Naive thymus-derived CD8-positive, alpha-beta T cell (primary cell): ENCODE measurements around the gene GPSM3. TPM values are rescaled to one million over a fixed set of nuclear protein-coding genes. Genes with fewer than 3 reads are reported as not detected.
"Not testable (repeated sequence)": the region's sequence is repeated elsewhere in the genome, so short reads cannot be mapped to it uniquely, and the experiment has no call there.

Experiments used
- ATAC-seq, 2 donors: fragments of 150-1000 bp; cut with Tn5 transposase in 1 of 2; sonication (Bioruptor Pico), chemical (Tn5 transposase) in 1 of 2; 1 replicate in 1 of 2; 2 replicates in 1 of 2; pipeline ENCODE4 v1.10.0; 2021; ENCODE audit warnings: mild to moderate bottlenecking in 2 of 2, moderate library complexity in 2 of 2
- POLR2A ChIA-PET: fragments of 350-600 bp; sonication (Branson Sonifier 250); formaldehyde crosslinking; loops from one replicate; lab custom pipeline; 2021; ENCODE audit warnings: antibody characterized with exemption; lab: Charles Lee
- DNase-seq, 10 donors: peaks; one replicate each; pipeline versions ENCODE4 v3.0.0 to v3.0.0-alpha.2; 2020 to 2022
- H3K27ac Mint-ChIP-seq, 10 donors: one replicate each; pipeline ENCODE4 v1.8.0; 2020 to 2022; ENCODE audit warnings: mild to moderate bottlenecking in 10 of 10, mixed read lengths in 10 of 10, moderate library complexity in 4 of 10, inconsistent platforms in 1 of 10
- H3K27me3 Mint-ChIP-seq, 5 donors: one replicate each; pipeline ENCODE4 v1.8.0; 2021 to 2022; ENCODE audit warnings: mixed read lengths in 5 of 5
- H3K36me3 Mint-ChIP-seq, 3 donors: one replicate each; pipeline ENCODE4 v1.8.0; 2020 to 2022; ENCODE audit warnings: mixed read lengths in 3 of 3, mild to moderate bottlenecking in 2 of 3, inconsistent platforms in 1 of 3
- H3K4me1 Mint-ChIP-seq, 4 donors: one replicate each; pipeline ENCODE4 v1.8.0; 2021 to 2022; ENCODE audit warnings: mixed read lengths in 4 of 4
- H3K4me3 Mint-ChIP-seq, 10 donors: one replicate each; pipeline ENCODE4 v1.8.0; 2020 to 2022; ENCODE audit warnings: mild to moderate bottlenecking in 10 of 10, mixed read lengths in 10 of 10, moderate library complexity in 6 of 10, inconsistent platforms in 1 of 10
- H3K9me3 Mint-ChIP-seq, 9 donors: one replicate each; pipeline ENCODE4 v1.8.0; 2020 to 2022; ENCODE audit warnings: mixed read lengths in 9 of 9, mild to moderate bottlenecking in 3 of 9, inconsistent platforms in 1 of 9, moderate library complexity in 1 of 9
- polyA plus RNA-seq, 3 donors: library from polyadenylated mRNA; unstranded; fragments of 300-500 nt; fragmentation: Illumina TruSeq; gene quantifications; one replicate each; pipeline ENCODE4 v1.2.3, GENCODE V29; 2021
- total RNA-seq, 8 experiments: library from RNA in 2 of 8; stranded (reverse) in 2 of 8; gene quantifications; one replicate each; pipeline ENCODE4 v1.2.3 and lab custom pipeline; 2021 to 2026

The GPSM3 gene
- total and polyA plus RNA-seq, 5 experiments from 2014 or later, result 106 to 276 (median 144) TPM

GRCh38 chr6:32190911-32191677, 1.3 kb downstream of the GPSM3 start:
- ATAC-seq, result no peak
- Mint-ChIP-seq H3K27me3 (no peaks in the 10 kb centered on the region), H3K4me1 (peaks cover 47 to 78% (median 65%) of the 10 kb centered on the region in 4 donors), H3K36me3 (peaks cover 6 to 41% (median 18%) of the 10 kb centered on the region in 3 donors), H3K27ac (peak overlapping the region; percentile 91 to 100 (median 98)), H3K9me3 (no peaks in the 10 kb centered on the region), H3K4me3 (peak overlapping the region; percentile 94 to 100 (median 98))
- peak in 2 of 10 donors; percentile 10 to 57 for DNase-seq
- POLR2A ChIA-PET, result interaction anchor here (0.6 to 12.3 kb wide), 10 partner anchors 11 to 781 kb away, joined by 3 to 303 read pairs (median 4); partner anchors contain the start of genes AGER, AGPAT1, ATF6B and EHMT2

- POLR2A ChIA-PET, result interaction anchor here (0.6 to 12.3 kb wide), 11 partner anchors 10 to 782 kb away, joined by 3 to 303 read pairs (median 4); partner anchors contain the start of genes AGER, AGPAT1, ATF6B and DXO
- Mint-ChIP-seq H3K4me3 (peak within 1 kb of the TSS; percentile 94 to 100 (median 98)), H3K27ac (peak within 1 kb of the TSS; percentile 91 to 100 (median 98)), H3K27me3 (no peaks in the 10 kb centered on the region), H3K36me3 (peaks cover 6 to 49% (median 22%) of the 10 kb centered on the region in 3 donors), H3K4me1 (peaks cover 49 to 79% (median 65%) of the 10 kb centered on the region in 4 donors), H3K9me3 (no peaks in the 10 kb centered on the region)
- DNase-seq, result peak; percentile 52 to 92 (median 68)
- ATAC-seq, result peak; percentile 40 to 58
Observed at GRCh38 chr6:32190054-32190851, 2.2 kb downstream of the GPSM3 start, which contains the start of gene PBX2. PBX2 (minus strand) TSS chr6:32190202; CDS start chr6:32189915, 287 bp downstream.

DNA sequence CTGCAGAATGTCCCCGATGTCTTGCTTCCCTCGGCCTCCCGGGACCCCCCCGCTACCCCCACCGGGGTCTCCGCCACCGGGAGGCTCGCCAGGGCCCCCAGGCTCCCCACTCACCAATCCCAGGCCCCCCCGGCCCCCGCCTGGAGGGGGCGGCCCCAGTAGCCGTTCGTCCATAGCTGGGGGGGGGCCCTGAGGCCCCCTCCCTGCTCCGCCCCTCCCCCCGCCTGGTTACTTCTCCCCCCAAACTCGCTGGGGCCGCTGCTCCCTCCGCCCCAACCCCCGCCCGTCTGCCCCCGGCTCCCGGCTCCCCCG, 2.7 kb downstream of the GPSM3 start:
- POLR2A ChIA-PET, result interaction anchor here (0.9 to 12.3 kb wide), 6 partner anchors 9 to 695 kb away, joined by 3 to 303 read pairs (median 6); partner anchors contain the start of genes AGER, AGPAT1, ATF6B and DXO
- H3K27ac Mint-ChIP-seq, result peak overlapping the region in 9 of 10 donors; percentile 86 to 99 (median 95)
- no peaks in the 10 kb centered on the region for H3K27me3 Mint-ChIP-seq
- DNase-seq, result peak in 1 of 10 donors; percentile 6
- peaks cover 6 to 50% (median 22%) of the 10 kb centered on the region in 3 donors for H3K36me3 Mint-ChIP-seq
- ATAC-seq, result no peak
- no peaks in the 10 kb centered on the region for H3K9me3 Mint-ChIP-seq
- peaks cover 45 to 76% (median 60%) of the 10 kb centered on the region in 4 donors for H3K4me1 Mint-ChIP-seq
- peak overlapping the region; percentile 87 to 100 (median 93) for H3K4me3 Mint-ChIP-seq

DNA sequence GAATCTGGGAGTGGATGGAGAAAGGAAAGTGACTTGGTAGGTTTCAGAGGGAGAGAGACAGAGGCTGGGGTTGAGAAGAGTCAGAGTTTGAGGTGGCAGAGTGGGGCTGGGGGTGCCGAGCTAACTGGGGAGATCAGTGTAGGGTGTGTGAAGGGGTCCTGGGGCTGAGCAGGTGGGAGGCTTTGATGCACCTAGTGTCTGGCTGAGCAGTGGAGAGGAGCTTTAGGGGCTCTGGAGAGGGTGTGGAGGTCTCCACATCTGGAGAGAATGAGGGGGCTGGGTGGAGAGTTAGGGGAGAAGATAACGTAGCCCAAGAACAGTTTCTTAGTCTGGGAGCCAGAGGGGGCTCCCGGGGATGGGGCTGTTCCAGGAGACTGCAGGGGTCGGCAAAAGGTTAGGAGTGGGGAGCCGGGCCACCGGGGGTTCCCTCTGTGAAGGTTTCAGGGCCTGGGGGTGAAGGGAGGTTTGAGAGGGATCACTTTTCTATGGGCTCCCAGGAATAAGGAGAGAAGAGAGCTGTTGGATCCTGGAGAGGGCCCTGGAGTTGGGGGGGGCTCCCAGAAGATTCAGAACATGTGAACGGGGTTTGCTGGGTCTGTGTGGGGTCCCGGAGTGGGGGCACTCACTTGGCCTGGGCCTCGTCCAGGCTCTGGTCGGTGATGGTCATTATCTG, 3.2 kb downstream of the GPSM3 start:
- peaks cover 6 to 52% (median 22%) of the 10 kb centered on the region in 3 donors for H3K36me3 Mint-ChIP-seq
- H3K9me3 Mint-ChIP-seq, result no peaks in the 10 kb centered on the region
- H3K27me3 Mint-ChIP-seq, result no peaks in the 10 kb centered on the region
- H3K27ac Mint-ChIP-seq, result peak overlapping the region; percentile 86 to 96 (median 93)
- POLR2A ChIA-PET, result interaction anchor here (0.6 to 12.3 kb wide), 7 partner anchors 9 to 356 kb away, joined by 3 to 303 read pairs (median 4); partner anchors contain the start of genes AGER, AGPAT1, ATF6B and DXO
- peaks cover 42 to 73% (median 56%) of the 10 kb centered on the region in 4 donors for H3K4me1 Mint-ChIP-seq
- DNase-seq, result peak in 2 of 10 donors; percentile 2 to 30
- peak overlapping the region; percentile 87 to 100 (median 93) for H3K4me3 Mint-ChIP-seq
- ATAC-seq, result no peak

DNA sequence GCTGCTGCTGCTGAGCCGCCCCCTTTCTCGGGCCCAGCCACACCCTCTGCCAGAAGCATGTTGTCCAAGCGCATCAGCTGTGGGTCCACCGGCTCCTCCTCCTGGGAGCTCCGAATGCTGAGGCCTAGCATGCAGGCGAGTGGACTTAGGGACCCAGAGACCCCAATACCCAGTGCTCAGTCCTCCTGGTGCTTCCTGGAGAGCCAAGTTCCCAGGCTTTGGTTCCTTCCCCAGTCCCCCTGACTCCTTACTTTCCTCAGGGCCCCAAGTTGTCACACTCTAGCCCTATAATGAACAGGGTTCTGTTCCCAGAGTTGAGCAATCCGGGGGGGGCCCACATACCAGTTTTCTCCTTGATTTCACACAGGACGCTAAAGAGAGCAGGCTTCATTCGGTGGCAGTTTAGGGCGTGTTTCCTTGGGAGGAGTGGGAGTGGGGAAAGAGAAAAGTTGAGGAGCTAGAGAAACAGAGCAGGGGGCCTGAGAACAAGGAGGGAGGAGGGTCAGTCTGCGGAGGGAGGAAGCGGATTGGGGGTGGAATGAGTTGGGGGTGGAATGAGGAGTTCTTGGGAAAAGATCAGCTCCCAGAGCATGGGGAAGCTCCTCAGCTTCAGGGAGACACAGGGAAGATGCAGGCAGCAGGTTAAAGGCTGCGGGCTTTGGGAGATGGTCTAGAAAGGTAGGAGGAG, 3.9 kb downstream of the GPSM3 start:
- no peaks in the 10 kb centered on the region for H3K9me3 Mint-ChIP-seq
- H3K27ac Mint-ChIP-seq, result peak overlapping the region; percentile 86 to 96 (median 93)
- H3K4me3 Mint-ChIP-seq, result peak overlapping the region; percentile 87 to 100 (median 93)
- ATAC-seq (no peak), DNase-seq (peak in 1 of 10 donors; percentile 50)
- POLR2A ChIA-PET, result interaction anchor here (0.5 to 12.3 kb wide), 5 partner anchors 8 to 66 kb away, joined by 3 to 303 read pairs (median 4); partner anchors contain the start of genes AGER, AGPAT1, ATF6B and RNF5
- peaks cover 6 to 57% (median 22%) of the 10 kb centered on the region in 3 donors for H3K36me3 Mint-ChIP-seq
- no peaks in the 10 kb centered on the region for H3K27me3 Mint-ChIP-seq
- peaks cover 37 to 69% (median 52%) of the 10 kb centered on the region in 4 donors for H3K4me1 Mint-ChIP-seq

GRCh38 chr6:32187725-32188380, 4.6 kb downstream of the GPSM3 start:
- H3K27ac Mint-ChIP-seq, result peak overlapping the region; percentile 88 to 96 (median 92)
- H3K36me3 Mint-ChIP-seq, result peaks cover 6 to 60% (median 22%) of the 10 kb centered on the region in 3 donors
- POLR2A ChIA-PET, result interaction anchor here (0.5 to 12.3 kb wide), 6 partner anchors 8 to 65 kb away, joined by 3 to 303 read pairs (median 4); partner anchors contain the start of genes AGER, AGPAT1, FKBPL and RNF5
- H3K4me1 Mint-ChIP-seq, result peaks cover 35 to 66% (median 51%) of the 10 kb centered on the region in 4 donors
- not testable (repeated sequence) for H3K27me3 Mint-ChIP-seq, H3K9me3 Mint-ChIP-seq, ATAC-seq
- H3K4me3 Mint-ChIP-seq, result peak overlapping the region; percentile 62 to 100 (median 92)
- peak in 1 of 10 donors; percentile 53 for DNase-seq

DNA sequence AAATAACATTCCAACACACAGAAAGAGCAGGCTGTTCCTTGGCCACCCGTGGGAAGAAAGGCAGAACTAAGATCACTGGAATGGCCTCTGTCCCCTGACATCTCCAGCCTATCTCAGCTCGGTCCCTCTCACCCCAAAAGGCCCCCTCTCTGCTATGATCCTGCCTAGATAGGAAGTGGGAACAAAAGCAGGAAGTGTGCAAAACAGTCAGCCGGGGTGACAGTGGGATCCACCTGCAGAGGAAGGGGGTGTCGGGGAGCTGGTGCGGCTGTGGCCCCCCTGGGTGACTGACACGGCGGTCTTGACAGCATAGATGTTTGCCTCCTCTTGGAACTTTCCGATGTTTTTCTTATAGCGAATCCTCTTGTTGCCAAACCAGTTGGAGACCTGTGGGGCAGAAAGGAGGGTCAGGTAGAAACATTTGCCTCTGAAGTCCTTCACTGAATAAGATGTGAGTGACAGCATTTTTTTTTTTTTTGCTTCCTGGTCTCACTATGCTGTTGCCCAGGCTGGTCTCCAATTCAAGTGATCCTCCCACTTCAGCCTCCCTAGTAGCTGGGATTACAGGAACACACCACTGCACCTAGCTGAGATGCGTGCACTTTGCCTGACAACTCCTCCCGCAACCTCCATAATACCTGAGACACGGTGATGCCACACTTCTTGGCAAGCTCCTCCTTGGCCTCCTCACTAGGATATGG, 5.3 kb downstream of the GPSM3 start:
- peaks cover 35 to 66% (median 57%) of the 10 kb centered on the region in 4 donors for H3K4me1 Mint-ChIP-seq
- peak overlapping the region; percentile 88 to 96 (median 90) for H3K27ac Mint-ChIP-seq
- H3K4me3 Mint-ChIP-seq, result peak overlapping the region; percentile 43 to 100 (median 91)

GRCh38 chr6:32186151-32186840, 6.1 kb downstream of the GPSM3 start:
- POLR2A ChIA-PET, result interaction anchor here (0.6 to 12.3 kb wide), 5 partner anchors 6 to 56 kb away, joined by 3 to 303 read pairs (median 6); partner anchors contain the start of genes AGER, AGPAT1, FKBPL and RNF5
- H3K36me3 Mint-ChIP-seq, result peaks cover 6 to 69% (median 19%) of the 10 kb centered on the region in 3 donors

More for the DNA sequence above, 5.3 kb downstream of the GPSM3 start:
- Mint-ChIP-seq H3K36me3 (peaks cover 6 to 67% (median 22%) of the 10 kb centered on the region in 3 donors), H3K27me3 (no peaks in the 10 kb centered on the region), H3K9me3 (no peaks in the 10 kb centered on the region)
- no peak for DNase-seq
- POLR2A ChIA-PET, result interaction anchor here (0.6 to 12.3 kb wide), 6 partner anchors 7 to 60 kb away, joined by 3 to 303 read pairs (median 5); partner anchors contain the start of genes AGER, AGPAT1, FKBPL and RNF5
- ATAC-seq, result no peak

DNA sequence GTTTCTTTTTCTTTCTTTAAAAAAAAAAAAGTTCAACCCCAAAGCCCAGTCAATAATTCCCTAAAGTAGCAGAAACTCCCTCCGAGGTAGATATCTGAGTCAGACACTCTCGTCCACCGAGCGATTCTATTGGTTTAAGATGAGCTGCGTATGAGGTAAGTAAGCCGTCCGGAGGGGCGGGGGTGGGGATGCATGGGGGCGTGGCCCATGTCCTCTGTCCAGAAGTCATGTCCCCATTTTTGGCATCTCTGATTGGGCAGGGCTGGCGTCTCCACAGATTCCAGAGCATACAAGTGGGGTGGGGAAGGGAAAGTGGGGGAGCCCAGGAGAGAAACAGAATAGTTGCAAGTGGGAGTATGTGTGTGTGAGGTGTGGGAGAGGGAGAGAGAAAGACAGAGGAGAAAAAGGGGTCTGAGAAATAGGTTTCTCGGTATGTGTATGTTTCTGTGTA, 6.7 kb downstream of the GPSM3 start:
- not testable (repeated sequence) for H3K27me3 Mint-ChIP-seq, DNase-seq, ATAC-seq, H3K9me3 Mint-ChIP-seq
- peaks cover 6 to 71% (median 15%) of the 10 kb centered on the region in 3 donors for H3K36me3 Mint-ChIP-seq
- POLR2A ChIA-PET, result interaction anchor here (12.3 kb wide), 1 partner anchor 5 kb away, joined by 303 read pairs; the partner anchor contains the start of genes AGER, AGPAT1 and RNF5
- peaks cover 32 to 62% (median 60%) of the 10 kb centered on the region in 4 donors for H3K4me1 Mint-ChIP-seq
- peak overlapping the region in 9 of 10 donors; percentile 14 to 100 (median 72) for H3K4me3 Mint-ChIP-seq
- peak overlapping the region; percentile 88 to 96 (median 90) for H3K27ac Mint-ChIP-seq

More at GRCh38 chr6:32186151-32186840, 6.1 kb downstream of the GPSM3 start:
- not testable (repeated sequence) for H3K9me3 Mint-ChIP-seq, H3K27me3 Mint-ChIP-seq, DNase-seq, ATAC-seq
- peaks cover 32 to 62% (median 60%) of the 10 kb centered on the region in 4 donors for H3K4me1 Mint-ChIP-seq
- peak overlapping the region; percentile 43 to 100 (median 81) for H3K4me3 Mint-ChIP-seq
- peak overlapping the region; percentile 88 to 96 (median 90) for H3K27ac Mint-ChIP-seq
